ENCODE measurements around the gene ELK3. TPM values are rescaled to one million over a fixed set of nuclear protein-coding genes. Genes with fewer than 3 reads are reported as not detected.

Gene ELK3
- 23.7 TPM in 2 replicates for total RNA-seq (2014; rRNA removed; shearing (Covaris generic))

GRCh38 chr12:96193725-96194575 lies at the start of gene ELK3:
ELK3 (plus strand) TSS chr12:96194375.

Small RNA genes lying within 50 kb of the gene (small RNA-seq; reads per million reads assigned to genes)
- gene RNU4-24P, result not detected

Other genes starting within 250 kb of the ELK3 start
- 0.19 and 1.7 TPM in 2 replicates for gene HAL, start 198.0 kb upstream of the ELK3 start, total RNA-seq (2014; rRNA removed; shearing (Covaris generic))
- gene LTA4H, start 158.8 kb upstream of the ELK3 start, total RNA-seq (2014; rRNA removed; shearing (Covaris generic)), result 64.3 and 68.3 TPM in 2 replicates
- gene CDK17, start 206.1 kb downstream of the ELK3 start, total RNA-seq (2014; rRNA removed; shearing (Covaris generic)), result 22.7 and 23.9 TPM in 2 replicates

Data from A375 (cell line).